GM10248 (cell line): ENCODE data around the gene SPECC1L.

ENCODE experiments used
- CTCF ChIA-PET: fragments of 300-600 bp; sonication (Branson Sonifier 250); formaldehyde crosslinking; extraction: SDS; loops from one replicate; lab custom pipeline; 2021; ENCODE audit warnings: antibody characterized with exemption; lab: Yijun Ruan, JAX
- POLR2A ChIA-PET: fragments of 350-650 bp; sonication (Branson Sonifier 250); formaldehyde crosslinking; extraction: SDS; loops from one replicate; lab custom pipeline; 2020; ENCODE audit warnings: antibody characterized with exemption; lab: Yijun Ruan, JAX
- DNase-seq: peaks from one replicate; pipeline ENCODE4 v3.0.0; 2012; ENCODE audit errors: extremely low spot score
- TF ChIP-seq, protein P1 (sequence below): IDR thresholded peaks from 2 replicates; pipeline ENCODE4 v1.5.1; 2012; ENCODE audit warnings: mild to moderate bottlenecking, low read depth; ENCODE audit errors: extremely low read depth, missing control alignments, control extremely low read depth

Gene SPECC1L, protein sequence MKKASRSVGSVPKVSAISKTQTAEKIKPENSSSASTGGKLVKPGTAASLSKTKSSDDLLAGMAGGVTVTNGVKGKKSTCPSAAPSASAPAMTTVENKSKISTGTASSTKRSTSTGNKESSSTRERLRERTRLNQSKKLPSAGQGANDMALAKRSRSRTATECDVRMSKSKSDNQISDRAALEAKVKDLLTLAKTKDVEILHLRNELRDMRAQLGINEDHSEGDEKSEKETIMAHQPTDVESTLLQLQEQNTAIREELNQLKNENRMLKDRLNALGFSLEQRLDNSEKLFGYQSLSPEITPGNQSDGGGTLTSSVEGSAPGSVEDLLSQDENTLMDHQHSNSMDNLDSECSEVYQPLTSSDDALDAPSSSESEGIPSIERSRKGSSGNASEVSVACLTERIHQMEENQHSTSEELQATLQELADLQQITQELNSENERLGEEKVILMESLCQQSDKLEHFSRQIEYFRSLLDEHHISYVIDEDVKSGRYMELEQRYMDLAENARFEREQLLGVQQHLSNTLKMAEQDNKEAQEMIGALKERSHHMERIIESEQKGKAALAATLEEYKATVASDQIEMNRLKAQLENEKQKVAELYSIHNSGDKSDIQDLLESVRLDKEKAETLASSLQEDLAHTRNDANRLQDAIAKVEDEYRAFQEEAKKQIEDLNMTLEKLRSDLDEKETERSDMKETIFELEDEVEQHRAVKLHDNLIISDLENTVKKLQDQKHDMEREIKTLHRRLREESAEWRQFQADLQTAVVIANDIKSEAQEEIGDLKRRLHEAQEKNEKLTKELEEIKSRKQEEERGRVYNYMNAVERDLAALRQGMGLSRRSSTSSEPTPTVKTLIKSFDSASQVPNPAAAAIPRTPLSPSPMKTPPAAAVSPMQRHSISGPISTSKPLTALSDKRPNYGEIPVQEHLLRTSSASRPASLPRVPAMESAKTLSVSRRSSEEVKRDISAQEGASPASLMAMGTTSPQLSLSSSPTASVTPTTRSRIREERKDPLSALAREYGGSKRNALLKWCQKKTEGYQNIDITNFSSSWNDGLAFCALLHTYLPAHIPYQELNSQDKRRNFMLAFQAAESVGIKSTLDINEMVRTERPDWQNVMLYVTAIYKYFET

GRCh38 chr22:24270556-24271385 lies at the start of gene SPECC1L:
TSS of gene SPECC1L (plus strand) at chr22:24270831. CDS start at chr22:24302232, 31,401 bp downstream.
- peak; percentile 94 for DNase-seq
- ChIA-PET POLR2A (no interaction called here), CTCF (interaction anchor here (0.9 to 1.0 kb wide), 2 partner anchors 21 to 39 kb away, joined by 3 read pairs; no protein-coding TSS in a partner anchor)
- TF ChIP-seq, protein P1, sequence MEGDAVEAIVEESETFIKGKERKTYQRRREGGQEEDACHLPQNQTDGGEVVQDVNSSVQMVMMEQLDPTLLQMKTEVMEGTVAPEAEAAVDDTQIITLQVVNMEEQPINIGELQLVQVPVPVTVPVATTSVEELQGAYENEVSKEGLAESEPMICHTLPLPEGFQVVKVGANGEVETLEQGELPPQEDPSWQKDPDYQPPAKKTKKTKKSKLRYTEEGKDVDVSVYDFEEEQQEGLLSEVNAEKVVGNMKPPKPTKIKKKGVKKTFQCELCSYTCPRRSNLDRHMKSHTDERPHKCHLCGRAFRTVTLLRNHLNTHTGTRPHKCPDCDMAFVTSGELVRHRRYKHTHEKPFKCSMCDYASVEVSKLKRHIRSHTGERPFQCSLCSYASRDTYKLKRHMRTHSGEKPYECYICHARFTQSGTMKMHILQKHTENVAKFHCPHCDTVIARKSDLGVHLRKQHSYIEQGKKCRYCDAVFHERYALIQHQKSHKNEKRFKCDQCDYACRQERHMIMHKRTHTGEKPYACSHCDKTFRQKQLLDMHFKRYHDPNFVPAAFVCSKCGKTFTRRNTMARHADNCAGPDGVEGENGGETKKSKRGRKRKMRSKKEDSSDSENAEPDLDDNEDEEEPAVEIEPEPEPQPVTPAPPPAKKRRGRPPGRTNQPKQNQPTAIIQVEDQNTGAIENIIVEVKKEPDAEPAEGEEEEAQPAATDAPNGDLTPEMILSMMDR: no peak

GRCh38 chr22:24224468-24224867 lies 46.2 kb upstream of the SPECC1L start:
- POLR2A ChIA-PET: no interaction called here
- TF ChIP-seq, protein P1: no peak
- CTCF ChIA-PET: no interaction called here
- DNase-seq: no peak

- DNase-seq: no peak
- CTCF ChIA-PET: interaction anchor here (1.1 kb wide), 1 partner anchor 18 kb away, joined by 4 read pairs; no protein-coding TSS in a partner anchor
- POLR2A ChIA-PET: no interaction called here
- TF ChIP-seq, protein P1: no peak
Observed at GRCh38 chr22:24225044-24225601, 45.5 kb upstream of the SPECC1L start.

GRCh38 chr22:24225951-24226350 lies 44.7 kb upstream of the SPECC1L start:
- ChIA-PET CTCF (interaction anchor here (1.1 to 1.4 kb wide), 3 partner anchors 10 to 36 kb away, joined by 3 to 4 read pairs (median 4); no protein-coding TSS in a partner anchor), POLR2A (interaction anchor here (0.7 kb wide), 1 partner anchor 103 kb away, joined by 3 read pairs; no protein-coding TSS in a partner anchor)
- no peak for DNase-seq
- TF ChIP-seq, protein P1: no peak

DNA sequence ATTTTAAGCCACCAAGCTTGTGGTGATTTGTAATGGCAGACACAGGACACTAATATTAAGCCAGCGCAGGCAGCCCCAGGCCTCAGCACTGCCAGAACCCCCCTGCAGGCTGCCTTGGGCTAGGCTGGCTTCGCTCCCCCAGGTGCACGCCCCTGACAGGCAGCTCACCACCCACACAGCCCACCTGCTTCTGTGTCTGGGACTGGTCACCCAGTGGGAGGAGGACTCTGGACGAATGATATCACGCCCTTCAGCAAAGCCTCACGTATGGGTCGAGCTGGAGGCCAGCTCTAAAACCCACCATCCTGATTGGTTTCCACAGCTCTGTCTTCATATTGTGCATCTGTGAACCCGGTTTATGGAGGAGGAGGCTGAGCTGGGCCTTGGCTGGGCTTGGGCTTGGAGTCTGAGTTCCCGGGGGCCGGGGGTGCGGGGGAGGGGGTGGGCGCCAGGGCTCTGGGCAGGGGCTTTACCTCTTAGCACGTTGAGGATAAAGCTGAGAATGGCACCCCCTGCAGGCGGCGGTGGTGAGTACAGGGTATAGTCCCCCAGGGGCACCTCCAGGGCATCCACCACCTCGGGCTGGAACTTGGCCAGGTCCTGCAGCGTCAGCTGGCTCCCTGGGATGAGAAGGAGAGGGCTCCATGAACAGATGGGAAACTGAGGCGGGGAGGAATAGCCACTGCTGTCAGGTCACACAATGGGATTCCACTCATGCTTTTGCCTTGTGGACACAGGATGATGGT lies 39.5 kb upstream of the SPECC1L start:
- ChIA-PET POLR2A (no interaction called here), CTCF (interaction anchor here (0.7 to 5.4 kb wide), 20 partner anchors 11 to 460 kb away, joined by 3 to 67 read pairs (median 4); partner anchors contain the start of genes GGT5, GSTT4, SPECC1L and SUSD2)
- TF ChIP-seq, protein P1: peak; percentile 63
- DNase-seq: peak; percentile 76
